ENCODE measurements around the gene UAP1L1.

The UAP1L1 gene

GRCh38 chr9:137042751-137043727 lies 34.3 kb upstream of the UAP1L1 start:
- DNase-seq, result no peak

- DNase-seq, result no peak
Observed at GRCh38 chr9:137044037-137044436, 33.3 kb upstream of the UAP1L1 start.

- no peak for DNase-seq
Observed at GRCh38 chr9:137044502-137045177, 32.7 kb upstream of the UAP1L1 start.

- DNase-seq, result no peak
Observed at GRCh38 chr9:137045294-137046087, 31.8 kb upstream of the UAP1L1 start.

- DNase-seq, result peak; percentile 70
Observed at GRCh38 chr9:137046088-137046787, 31.1 kb upstream of the UAP1L1 start, which contains the start of gene NPDC1. Gene NPDC1, minus strand, starts transcription at chr9:137046177. Its CDS starts 188 bp downstream, at chr9:137045989.

GRCh38 chr9:137048655-137049543 lies 28.4 kb upstream of the UAP1L1 start:
- no peak for DNase-seq

- no peak for DNase-seq
Observed at GRCh38 chr9:137049544-137050449, 27.5 kb upstream of the UAP1L1 start.

- no peak for DNase-seq
Observed at GRCh38 chr9:137050570-137050969, 26.7 kb upstream of the UAP1L1 start.

GRCh38 chr9:137051145-137051724 lies 26.1 kb upstream of the UAP1L1 start:
- no peak for DNase-seq

GRCh38 chr9:137052293-137052692 lies 25.0 kb upstream of the UAP1L1 start:
- DNase-seq, result no peak

- no peak for DNase-seq
Observed at GRCh38 chr9:137052998-137053943, 24.0 kb upstream of the UAP1L1 start.

- peak; percentile 24 for DNase-seq
Observed at GRCh38 chr9:137053944-137054931, 23.1 kb upstream of the UAP1L1 start, which contains the start of gene ENTPD2. Gene ENTPD2, minus strand, starts transcription at chr9:137054061. Its CDS starts 64 bp downstream, at chr9:137053997.

GRCh38 chr9:137054932-137055384 lies 22.4 kb upstream of the UAP1L1 start:
- DNase-seq, result no peak

GRCh38 chr9:137055385-137056364 lies 21.6 kb upstream of the UAP1L1 start:
- no peak for DNase-seq

- DNase-seq, result no peak
Observed at GRCh38 chr9:137056739-137057415, 20.4 kb upstream of the UAP1L1 start.
